HG02798 (cell line): ENCODE data around the gene SMAD6.
"Not testable (repeated sequence)": the region's sequence is repeated elsewhere in the genome, so short reads cannot be mapped to it uniquely, and the experiment has no call there.

Source experiments
- ATAC-seq: cut with Tn5 transposase; IDR thresholded peaks from one replicate; pipeline ENCODE4 v1.9.1; 2021; ENCODE audit warnings: mild to moderate bottlenecking; ENCODE audit not compliant: unreplicated experiment, poor library complexity

SMAD6 gene

GRCh38 chr15:66674756-66675155 lies 27.3 kb upstream of the SMAD6 start:
- ATAC-seq: no peak

GRCh38 chr15:66675446-66675845 lies 26.6 kb upstream of the SMAD6 start:
- ATAC-seq: no peak

- no peak for ATAC-seq
Measured at GRCh38 chr15:66677336-66677735, 24.7 kb upstream of the SMAD6 start.

- no peak for ATAC-seq
Measured at GRCh38 chr15:66679061-66679656, 22.9 kb upstream of the SMAD6 start.

- ATAC-seq: no peak
Measured at GRCh38 chr15:66679657-66680108, 22.4 kb upstream of the SMAD6 start.

- ATAC-seq: no peak
Measured at GRCh38 chr15:66680502-66680901, 21.5 kb upstream of the SMAD6 start.

- no peak for ATAC-seq
Measured at GRCh38 chr15:66681395-66681794, 20.6 kb upstream of the SMAD6 start.

- no peak for ATAC-seq
Measured at GRCh38 chr15:66682246-66682645, 19.8 kb upstream of the SMAD6 start.

- ATAC-seq: no peak
Measured at GRCh38 chr15:66682865-66683264, 19.2 kb upstream of the SMAD6 start.

GRCh38 chr15:66684136-66684681 lies 17.8 kb upstream of the SMAD6 start:
- ATAC-seq: no peak

- ATAC-seq: no peak
Measured at GRCh38 chr15:66685638-66686150, 16.3 kb upstream of the SMAD6 start.

- ATAC-seq: not testable (repeated sequence)
Measured at GRCh38 chr15:66690912-66691311, 11.1 kb upstream of the SMAD6 start.

- no peak for ATAC-seq
Measured at GRCh38 chr15:66691727-66692126, 10.3 kb upstream of the SMAD6 start.

GRCh38 chr15:66692391-66692790 lies 9.6 kb upstream of the SMAD6 start:
- ATAC-seq: no peak

- no peak for ATAC-seq
Measured at GRCh38 chr15:66692808-66693596, 9.0 kb upstream of the SMAD6 start.

GRCh38 chr15:66696770-66697169 lies 5.3 kb upstream of the SMAD6 start:
- no peak for ATAC-seq

GRCh38 chr15:66698318-66698961 lies 3.6 kb upstream of the SMAD6 start:
- ATAC-seq: no peak

GRCh38 chr15:66698971-66699370 lies 3.1 kb upstream of the SMAD6 start:
- ATAC-seq: no peak

- no peak for ATAC-seq
Measured at GRCh38 chr15:66700412-66700801, 1.6 kb upstream of the SMAD6 start.

GRCh38 chr15:66700802-66701421 lies 1.1 kb upstream of the SMAD6 start:
- peak; percentile 75 for ATAC-seq
